ENCODE results near the gene D2HGDH. TPM values are rescaled to one million over a fixed set of nuclear protein-coding genes. Genes with fewer than 3 reads are reported as not detected.

The D2HGDH gene
- total RNA-seq, 4 donors from 2014 or later = 16.9 to 33.4 (median 23.6) TPM

- peaks cover 0 to 3% (median 0%) of the 10 kb centered on the region in 3 donors for H3K36me3 ChIP-seq
These were observed 39.3 kb downstream of the D2HGDH start for GRCh38 chr2:241773511-241774418.

GRCh38 chr2:241774419-241775222, 40.2 kb downstream of the D2HGDH start:
- peaks cover 23 to 72% (median 36%) of the 10 kb centered on the region in 3 donors for H3K4me1 ChIP-seq
- no peaks in the 10 kb centered on the region for H3K9me3 ChIP-seq
- no peaks in the 10 kb centered on the region for H3K36me3 ChIP-seq
- TF ChIP-seq, protein P1, sequence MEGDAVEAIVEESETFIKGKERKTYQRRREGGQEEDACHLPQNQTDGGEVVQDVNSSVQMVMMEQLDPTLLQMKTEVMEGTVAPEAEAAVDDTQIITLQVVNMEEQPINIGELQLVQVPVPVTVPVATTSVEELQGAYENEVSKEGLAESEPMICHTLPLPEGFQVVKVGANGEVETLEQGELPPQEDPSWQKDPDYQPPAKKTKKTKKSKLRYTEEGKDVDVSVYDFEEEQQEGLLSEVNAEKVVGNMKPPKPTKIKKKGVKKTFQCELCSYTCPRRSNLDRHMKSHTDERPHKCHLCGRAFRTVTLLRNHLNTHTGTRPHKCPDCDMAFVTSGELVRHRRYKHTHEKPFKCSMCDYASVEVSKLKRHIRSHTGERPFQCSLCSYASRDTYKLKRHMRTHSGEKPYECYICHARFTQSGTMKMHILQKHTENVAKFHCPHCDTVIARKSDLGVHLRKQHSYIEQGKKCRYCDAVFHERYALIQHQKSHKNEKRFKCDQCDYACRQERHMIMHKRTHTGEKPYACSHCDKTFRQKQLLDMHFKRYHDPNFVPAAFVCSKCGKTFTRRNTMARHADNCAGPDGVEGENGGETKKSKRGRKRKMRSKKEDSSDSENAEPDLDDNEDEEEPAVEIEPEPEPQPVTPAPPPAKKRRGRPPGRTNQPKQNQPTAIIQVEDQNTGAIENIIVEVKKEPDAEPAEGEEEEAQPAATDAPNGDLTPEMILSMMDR (IDR thresholded peaks at IDR 0.05) = no peak
- no peak for TF ChIP-seq POLR2A (IDR thresholded peaks at IDR 0.05)
- WGBS, 2 donors = 40 to 62% methylated on average over 8 to 9 of the region's 40 CpGs
- intact Hi-C loops (cut with DNase I) = no loop called here
- H3K4me3 ChIP-seq = no peak overlapping the region
- no peak for DNase-seq
- H3K27ac ChIP-seq = no peak overlapping the region
- H3K27me3 ChIP-seq = peaks cover 0 to 67% (median 0%) of the 10 kb centered on the region in 4 donors

More at GRCh38 chr2:241773511-241774418, 39.3 kb downstream of the D2HGDH start:
- 14 to 33% methylated on average over 4 to 11 of the region's 29 CpGs for WGBS, 2 donors
- peaks cover 0 to 67% (median 0%) of the 10 kb centered on the region in 4 donors for H3K27me3 ChIP-seq
- H3K4me3 ChIP-seq = no peak overlapping the region
- DNase-seq = no peak
- intact Hi-C loops (cut with DNase I) = no loop called here
- no peaks in the 10 kb centered on the region for H3K9me3 ChIP-seq
- peaks cover 23 to 72% (median 36%) of the 10 kb centered on the region in 3 donors for H3K4me1 ChIP-seq
- no peak for TF ChIP-seq POLR2A (IDR thresholded peaks at IDR 0.05)
- TF ChIP-seq, protein P1 (IDR thresholded peaks at IDR 0.05) = no peak
- H3K27ac ChIP-seq = no peak overlapping the region

DNA sequence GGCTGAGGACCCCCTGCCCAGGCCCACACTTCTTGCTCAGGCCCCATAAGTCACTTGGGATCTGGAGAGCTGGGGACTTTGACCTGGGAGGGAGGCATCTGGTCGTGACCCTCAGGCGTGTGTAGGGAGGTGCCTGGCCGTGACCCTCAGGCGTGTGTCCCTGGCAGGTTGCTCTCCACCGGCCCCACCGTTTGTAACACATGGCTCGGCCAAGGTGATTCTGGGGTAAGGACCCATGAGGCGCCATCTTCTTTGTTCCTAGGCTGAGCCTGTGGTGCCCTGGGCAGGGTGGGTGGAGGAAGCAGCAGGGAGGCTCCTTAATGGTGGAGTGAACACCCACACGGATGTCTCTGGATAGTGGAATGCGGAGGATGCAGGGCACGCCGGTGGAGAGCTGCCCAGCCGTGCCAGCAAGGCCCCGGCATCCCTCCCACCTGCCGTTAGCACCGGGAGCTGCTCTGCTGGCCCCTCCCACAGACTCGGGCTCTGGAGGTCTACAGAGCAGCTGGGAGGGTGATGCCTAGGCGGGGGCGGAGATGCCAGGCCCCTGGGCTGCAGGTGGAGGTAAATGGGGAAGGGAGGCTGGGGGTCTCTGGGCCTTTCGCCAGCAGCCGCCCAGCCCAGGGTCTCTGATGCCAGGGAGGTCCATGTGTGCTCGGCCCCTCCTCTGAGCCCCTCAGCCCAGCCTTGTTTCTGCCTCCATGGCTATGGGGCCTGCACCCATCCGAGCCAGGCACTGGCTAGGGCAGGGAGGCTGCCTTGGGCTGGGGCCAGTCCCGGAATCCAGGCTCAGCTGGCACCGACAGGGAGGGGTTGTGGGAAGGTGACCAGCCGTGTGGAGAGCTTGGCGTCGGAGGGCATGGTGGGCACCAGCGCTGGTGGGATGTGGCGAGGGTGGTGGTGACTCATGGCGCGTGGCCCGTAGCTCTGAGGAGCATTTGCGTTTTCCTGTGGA, 41.1 kb downstream of the D2HGDH start:
- 54 to 73% methylated on average over 9 to 10 of the region's 34 CpGs for WGBS, 2 donors
- H3K36me3 ChIP-seq = no peaks in the 10 kb centered on the region
- H3K9me3 ChIP-seq = no peaks in the 10 kb centered on the region
- H3K4me3 ChIP-seq = no peak overlapping the region
- no peak overlapping the region for H3K27ac ChIP-seq
- H3K27me3 ChIP-seq = peaks cover 0 to 64% (median 0%) of the 10 kb centered on the region in 4 donors
- peaks cover 23 to 70% (median 36%) of the 10 kb centered on the region in 3 donors for H3K4me1 ChIP-seq
- intact Hi-C loops (cut with DNase I) = no loop called here
- TF ChIP-seq, protein P1 (IDR thresholded peaks at IDR 0.05) = no peak
- no peak for TF ChIP-seq POLR2A (IDR thresholded peaks at IDR 0.05)
- DNase-seq = no peak

DNA sequence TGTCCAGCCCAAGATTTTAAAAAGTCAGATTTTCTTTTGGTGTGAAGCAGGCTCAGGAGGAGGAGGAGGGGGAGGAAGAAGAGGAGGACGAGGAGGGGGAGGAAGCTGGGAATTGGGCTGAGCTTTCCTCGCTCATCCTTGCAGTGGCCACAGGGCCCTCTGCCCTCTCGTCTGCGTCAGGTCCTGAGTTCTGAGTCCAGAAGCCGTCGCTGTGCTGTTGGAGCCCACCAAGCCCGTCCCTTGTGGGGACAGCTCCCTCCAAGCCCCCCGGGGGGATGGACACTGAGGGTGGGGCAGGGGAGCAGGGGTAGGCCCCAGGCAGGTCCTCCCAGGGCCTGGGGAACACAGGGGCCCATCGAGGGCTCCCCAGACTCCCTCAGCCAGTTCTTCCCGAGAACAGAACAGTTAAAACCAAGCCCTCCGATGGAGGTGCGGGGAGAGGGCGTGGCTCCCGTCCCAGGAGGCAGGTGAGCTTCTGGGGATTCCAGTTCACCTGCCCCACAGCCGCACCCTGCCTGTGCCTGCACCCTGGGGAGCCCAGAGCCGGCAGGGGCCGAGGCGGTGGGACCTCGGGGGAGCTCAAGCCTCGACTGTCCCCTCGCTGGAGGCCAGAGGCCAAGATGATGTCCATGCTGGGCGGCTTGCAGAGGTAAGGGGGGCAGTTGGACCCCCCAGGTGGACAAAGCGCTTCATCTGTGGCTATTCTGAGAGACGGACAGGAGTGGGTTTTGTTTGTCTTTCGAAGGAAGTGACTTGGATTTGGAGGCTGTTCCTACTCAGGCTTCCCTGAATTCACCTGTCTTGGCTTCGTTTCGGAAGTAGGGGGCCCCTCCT, 42.1 kb downstream of the D2HGDH start, which contains the start of gene GAL3ST2:
Gene GAL3ST2, plus strand, starts transcription at position 487 of the 834 bp plus-strand sequence. Its CDS starts 134 bp downstream, at position 621.
- TF ChIP-seq, protein P1 (IDR thresholded peaks at IDR 0.05) = no peak
- no peak for TF ChIP-seq POLR2A (IDR thresholded peaks at IDR 0.05)
- no peak within 1 kb of the TSS for H3K4me3 ChIP-seq
- H3K36me3 ChIP-seq = no peaks in the 10 kb centered on the region
- peaks cover 0 to 54% (median 0%) of the 10 kb centered on the region in 4 donors for H3K27me3 ChIP-seq
- H3K4me1 ChIP-seq = peaks cover 23 to 59% (median 30%) of the 10 kb centered on the region in 3 donors
- no peak within 1 kb of the TSS for H3K27ac ChIP-seq
- no peaks in the 10 kb centered on the region for H3K9me3 ChIP-seq
- intact Hi-C loops (cut with DNase I) = no loop called here
- WGBS, 2 donors = 51 to 75% methylated on average over 5 to 8 of the region's 27 CpGs
- no peak for DNase-seq
